Effector CD8-positive, alpha-beta T cell (primary cell): Measurements from ENCODE around the gene CIRBP.

Source experiments
- DNase-seq: peaks from one replicate; lab custom pipeline; 2025; lab: John Stamatoyannopoulos, UW

The CIRBP gene

DNA sequence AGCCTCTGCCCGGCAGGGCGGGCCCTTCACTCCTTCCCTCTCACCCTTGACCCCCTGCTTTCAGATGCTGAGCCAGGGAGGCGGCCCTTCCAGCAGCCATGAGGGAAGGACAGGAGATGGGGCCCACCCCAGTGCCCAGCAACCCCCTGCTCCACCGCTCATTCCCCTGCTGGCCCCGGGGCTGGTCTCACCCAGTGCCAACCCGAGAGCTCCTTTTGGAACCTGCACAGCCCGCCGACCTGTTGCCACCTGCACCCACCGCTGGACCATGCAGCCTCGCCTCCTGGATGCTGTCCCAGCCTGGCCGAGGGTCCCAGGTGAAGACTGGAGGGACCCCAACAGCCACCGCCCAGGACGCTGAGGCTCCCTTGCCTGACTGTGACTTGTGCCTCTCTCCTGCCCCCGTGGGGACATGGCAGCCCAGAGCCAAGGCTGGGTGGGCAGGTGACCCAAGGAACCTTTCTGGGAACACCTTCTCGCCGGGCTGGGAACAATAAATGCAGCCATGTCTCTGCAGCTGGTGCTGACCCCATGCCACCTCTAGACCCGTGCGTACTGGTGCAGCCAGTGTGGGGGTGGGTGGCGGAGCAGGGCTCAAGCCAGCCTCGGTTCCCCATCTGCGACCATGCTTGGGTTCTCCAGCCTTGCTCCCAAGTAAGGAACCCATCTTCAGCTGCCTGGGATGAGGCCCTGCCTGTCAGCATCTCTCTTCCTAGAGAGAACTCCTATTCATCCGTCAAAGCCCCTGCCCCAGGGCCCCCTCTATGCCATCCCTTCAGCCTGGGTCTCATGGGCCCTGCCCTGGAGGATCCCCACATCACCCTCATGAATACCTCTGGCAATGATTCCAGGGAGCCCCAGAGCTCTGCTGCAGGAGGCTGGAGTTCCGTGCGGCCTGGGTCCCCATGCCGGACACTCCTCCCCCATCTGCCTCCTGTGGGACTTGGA lies 9.9 kb downstream of the CIRBP start:
- no peak for DNase-seq

DNA sequence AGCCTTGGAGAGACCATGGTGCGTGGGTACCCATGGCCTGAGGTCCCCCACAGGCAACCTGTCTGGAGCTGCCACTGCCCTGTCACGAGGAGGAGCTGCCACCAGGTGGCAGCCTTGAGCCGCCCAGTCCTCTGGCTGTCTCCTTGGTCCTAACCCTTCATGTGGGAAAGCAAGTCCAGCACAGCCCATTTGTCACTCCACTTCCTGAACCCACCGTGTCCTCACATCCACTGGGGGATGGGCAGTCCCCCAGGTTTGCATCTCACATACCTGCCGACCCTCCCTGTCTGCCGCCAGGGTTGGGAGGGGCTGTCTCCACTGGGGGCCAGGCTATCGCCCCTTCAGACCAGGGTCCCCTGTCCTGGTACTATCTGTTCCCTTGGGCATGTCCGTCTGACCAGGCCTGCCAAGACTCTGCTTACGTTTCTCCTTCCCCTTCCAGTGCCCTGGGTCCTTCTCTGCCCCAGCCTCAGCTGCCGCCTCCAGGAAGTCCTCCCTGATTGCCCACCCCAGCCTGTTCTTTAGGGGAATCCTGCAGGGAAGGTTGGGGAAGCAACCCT lies 10.7 kb downstream of the CIRBP start:
- peak; percentile 59 for DNase-seq

DNA sequence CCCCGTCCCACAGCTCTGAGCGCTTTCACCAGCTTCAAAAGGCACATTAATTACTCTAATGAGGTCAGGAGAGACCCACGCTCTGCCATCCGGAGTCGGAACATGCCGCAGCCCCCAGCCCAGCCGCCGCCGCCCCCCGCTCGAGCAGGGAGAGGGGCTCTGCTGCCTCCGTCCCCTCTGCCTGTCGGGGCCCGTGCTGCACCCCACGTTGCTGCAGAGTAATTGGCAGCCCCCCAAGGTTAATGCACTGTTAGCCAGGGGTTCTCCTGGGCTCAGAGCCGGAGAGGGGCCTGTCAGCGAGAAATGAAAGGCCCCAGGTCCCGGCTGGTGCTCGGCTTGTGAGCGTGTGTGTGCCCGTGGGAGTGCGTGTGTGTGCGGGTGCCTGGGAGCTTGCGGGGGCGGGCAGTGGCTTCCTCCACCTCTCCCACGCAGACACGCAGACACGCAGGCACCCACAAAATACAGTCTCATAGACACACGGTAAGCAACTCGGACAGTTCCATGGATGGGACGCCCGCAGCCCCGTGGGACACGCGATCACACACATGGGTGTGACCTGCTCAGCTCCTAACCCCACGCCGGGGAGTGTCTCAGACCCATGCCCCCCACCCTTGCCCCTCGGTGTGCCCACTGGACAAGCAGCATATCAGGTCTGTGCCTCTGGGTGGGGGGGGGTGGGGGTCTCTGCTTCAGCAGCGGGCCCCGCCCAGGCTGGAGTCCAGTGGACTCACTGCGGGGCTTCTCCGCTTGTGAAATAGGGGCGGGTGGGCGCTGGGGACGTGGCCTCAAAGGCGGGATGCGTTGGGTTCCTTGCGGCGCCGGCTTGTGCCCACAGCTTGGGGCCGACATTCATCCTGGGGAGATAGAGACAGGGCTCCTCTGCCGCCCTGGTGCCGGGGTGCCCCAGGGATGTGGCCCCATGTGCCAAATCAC lies 11.8 kb downstream of the CIRBP start:
- no peak for DNase-seq

DNA sequence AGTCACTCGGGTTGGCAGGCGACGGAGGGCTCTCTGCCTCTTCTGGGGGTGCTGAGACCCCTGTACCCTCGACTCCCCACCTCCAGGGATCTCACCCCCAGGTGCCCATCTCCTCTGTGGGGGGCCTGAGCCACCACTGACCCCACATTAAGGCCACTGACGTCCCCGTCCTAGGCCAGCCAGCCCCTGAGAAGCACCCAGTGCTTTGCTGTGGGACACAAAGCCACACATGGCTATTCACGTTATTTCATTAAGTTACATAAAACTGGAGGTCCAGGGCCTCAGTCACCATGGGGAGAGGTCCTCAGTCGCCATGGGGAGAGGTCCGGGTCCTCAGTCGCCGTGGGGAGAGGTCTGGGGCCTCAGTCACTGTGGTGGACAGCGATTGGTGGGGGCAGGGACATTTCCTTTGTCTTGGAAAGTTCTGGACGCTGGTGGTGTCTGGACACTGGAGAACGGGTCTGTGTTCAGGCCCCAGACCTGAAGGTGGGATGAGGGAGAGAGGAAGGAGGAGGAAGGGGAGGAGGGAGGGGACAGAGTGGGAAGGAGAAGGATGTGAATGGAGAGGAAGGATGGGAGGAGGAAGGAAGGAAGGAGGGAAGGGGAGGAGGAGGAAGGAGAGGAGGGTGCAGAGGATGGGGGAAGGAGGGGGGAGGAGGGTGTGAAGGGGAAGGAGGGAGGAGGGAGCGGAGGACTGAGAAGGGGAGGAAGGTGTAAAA lies 12.6 kb downstream of the CIRBP start:
- no peak for DNase-seq

DNA sequence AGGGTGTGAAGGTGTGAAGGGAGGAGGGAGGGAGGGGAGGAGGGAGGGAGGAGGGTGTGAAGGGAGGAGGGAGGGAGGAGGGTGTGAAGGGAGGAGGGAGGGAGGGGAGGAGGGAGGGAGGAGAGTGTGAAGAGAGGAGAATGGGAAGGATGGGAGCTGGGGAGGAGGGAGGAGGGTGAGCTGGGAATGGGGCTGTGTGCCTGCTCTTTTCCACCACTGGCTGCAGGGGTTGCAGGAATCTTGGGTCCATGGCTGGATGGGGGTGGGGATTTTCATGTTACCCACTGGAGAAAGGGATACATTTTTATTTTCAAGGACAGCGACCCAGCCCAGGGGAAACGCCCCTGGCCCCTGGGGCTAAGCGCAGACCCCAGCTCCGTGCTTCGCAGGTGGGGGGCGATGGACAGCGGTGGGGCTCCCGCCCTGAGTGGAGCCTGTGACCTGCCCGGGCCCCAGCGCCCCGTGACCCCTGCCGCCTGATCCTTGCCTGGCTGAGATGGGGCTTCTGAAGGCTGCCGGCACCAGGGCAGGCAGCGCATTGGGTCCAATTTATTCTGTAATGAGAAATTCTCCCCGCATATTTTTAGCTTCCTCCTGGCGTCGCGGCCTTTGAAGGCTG lies 13.6 kb downstream of the CIRBP start:
- no peak for DNase-seq

DNA sequence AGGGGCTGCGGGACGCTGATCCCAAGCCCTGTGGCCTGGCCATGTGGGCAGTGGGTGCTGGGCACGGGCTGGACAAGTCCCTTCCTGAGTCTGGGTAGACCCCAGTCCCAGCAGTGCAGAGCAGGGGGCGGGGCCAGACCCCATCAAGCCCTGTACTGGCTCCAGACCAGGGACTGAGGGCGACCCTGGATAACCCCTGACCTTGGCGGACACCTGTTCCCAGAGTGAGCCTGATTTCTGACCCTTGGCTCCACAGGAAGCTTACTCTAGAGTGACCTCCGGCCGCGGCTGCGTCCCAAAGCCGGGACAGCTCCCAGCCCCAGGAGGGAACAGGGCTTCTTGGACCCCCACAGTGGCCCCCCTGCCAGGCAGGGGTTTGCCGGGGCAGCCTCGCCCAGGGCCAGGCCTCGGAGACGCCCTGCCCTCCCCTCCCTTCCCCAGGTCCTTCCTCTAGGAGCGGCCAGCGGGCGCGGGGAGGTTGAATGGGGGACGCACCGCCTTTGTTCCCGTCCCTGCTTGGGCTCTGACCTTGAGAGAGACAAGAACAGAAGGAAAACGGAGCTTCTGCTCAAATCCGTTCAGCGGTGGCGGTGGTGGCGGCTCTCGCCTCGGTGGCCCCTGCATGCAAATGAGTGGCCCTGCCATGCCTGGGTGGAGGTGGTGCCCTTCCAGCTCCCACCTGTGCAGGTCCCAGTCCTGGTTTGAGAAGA lies 14.2 kb downstream of the CIRBP start:
- DNase-seq, result no peak

DNA sequence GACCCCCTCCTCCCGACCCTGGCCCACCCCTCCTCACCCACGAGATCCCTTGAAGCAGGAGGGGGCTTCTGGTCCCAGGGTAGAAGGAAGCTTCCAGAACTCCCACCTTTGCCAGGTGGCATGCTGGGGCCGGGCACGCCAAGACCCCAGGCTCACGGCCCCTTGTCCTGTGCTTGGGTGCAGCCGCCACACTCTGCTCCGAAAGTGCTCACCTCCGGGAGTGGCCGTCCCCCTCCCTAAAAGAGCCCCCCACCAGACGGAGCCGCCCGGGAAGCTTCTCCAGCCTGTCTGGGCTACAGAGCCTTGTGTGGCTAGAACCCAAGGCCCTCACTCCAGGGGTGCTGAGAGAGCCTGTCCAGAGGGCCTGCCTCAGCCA lies 14.8 kb downstream of the CIRBP start:
- DNase-seq, result no peak

DNA sequence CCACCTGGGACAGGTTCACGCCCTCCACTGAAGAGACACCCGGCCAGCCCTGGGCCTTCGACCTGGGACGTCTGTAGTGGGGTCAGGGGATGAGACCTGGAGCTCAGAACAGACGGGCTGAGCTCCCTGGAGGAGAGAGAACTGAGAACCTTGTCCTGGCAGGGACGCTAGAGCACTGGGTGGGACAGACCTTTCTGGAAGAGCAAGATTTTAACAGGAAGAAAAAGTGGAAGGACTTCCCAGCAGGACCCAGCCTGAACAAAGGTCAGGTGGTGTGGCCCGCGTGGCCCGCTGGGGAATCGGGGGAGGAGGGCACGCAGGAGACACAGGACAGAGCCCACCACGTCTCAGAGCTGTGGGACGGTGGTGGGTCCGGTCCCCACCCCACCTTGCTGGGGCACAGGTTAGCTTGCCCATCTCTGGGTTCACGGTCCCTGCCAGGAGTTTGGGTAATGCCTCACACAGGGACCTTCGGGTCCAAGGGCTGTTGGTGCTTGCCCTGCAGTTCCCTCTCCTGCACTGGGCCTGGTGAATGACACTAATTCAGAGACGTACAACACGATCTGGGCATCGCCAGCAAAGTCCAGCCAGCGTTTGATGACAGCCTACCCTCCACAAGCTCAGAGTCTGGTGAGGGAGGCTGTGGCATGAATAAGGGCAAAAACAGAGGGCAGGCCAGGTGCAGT lies 15.3 kb downstream of the CIRBP start:
- no peak for DNase-seq

DNA sequence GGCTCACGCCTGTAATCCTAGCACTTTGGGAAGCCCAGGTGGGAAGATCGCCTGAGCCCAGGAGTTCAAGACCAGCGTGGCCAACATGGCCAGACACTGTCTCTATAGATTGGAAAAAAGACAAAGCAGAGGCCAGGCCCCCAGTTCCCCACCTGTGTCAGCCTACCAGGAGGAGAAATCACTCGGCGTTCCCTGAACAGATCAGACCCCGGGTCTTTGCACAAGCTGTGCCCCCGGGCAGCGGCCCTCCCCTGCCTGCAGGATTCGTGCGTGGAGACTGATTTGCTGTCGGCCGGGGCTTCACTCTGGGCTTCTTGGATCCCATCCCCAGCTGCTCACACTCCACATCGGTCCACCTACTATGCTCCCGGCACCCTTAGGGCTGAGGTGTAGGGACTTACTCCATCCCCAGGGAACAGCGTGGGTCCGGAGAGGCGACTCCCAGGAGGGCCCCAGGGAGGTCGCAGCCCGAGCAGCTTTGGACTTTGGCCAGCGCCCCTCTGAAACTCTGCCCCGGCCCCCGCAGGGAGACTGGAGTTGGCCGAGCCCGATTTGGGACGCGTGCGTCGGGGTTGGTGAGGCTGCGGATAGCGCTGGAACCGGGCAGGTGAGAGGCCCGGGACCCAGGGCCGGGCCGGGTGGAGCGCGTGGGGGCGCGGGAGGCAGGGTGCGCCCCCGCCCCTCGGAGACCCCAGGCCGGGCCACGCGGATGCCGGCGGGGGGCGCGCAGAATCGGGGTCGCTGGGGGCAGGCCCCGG lies 16.0 kb downstream of the CIRBP start:
- no peak for DNase-seq

DNA sequence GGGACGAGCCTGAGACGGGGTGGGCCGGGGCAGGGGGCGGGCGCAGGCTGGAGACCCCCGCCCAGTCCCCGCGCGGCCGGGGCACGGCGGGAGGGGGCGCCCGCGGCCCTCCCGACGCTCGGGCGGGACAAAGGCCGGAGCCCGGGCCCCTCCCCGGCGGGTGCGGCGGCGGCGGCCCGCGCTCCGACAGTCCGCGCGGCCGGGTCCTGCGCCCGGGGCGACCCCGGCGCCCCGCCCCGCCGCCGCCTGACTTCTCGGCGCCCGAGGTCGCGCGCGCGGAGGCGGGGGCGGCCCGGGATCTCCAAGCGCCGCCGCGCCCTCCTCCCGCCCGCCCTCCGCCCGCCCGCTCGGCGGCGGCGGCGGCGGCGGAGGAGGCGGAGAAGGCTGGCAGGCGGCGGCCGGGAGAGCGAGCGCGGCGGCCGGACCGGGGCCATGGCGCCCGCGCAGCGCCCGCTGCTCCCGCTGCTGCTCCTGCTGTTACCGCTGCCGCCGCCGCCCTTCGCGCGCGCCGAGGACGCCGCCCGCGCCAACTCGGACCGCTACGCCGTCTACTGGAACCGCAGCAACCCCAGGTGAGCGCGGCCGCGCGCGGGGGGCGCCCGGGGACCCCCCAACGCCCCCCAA lies 16.7 kb downstream of the CIRBP start, which contains the start of gene EFNA2:
Gene EFNA2, plus strand, starts transcription at position 137 of the 624 bp plus-strand sequence. Its CDS starts 296 bp downstream, at position 433.
- no peak for DNase-seq

DNA sequence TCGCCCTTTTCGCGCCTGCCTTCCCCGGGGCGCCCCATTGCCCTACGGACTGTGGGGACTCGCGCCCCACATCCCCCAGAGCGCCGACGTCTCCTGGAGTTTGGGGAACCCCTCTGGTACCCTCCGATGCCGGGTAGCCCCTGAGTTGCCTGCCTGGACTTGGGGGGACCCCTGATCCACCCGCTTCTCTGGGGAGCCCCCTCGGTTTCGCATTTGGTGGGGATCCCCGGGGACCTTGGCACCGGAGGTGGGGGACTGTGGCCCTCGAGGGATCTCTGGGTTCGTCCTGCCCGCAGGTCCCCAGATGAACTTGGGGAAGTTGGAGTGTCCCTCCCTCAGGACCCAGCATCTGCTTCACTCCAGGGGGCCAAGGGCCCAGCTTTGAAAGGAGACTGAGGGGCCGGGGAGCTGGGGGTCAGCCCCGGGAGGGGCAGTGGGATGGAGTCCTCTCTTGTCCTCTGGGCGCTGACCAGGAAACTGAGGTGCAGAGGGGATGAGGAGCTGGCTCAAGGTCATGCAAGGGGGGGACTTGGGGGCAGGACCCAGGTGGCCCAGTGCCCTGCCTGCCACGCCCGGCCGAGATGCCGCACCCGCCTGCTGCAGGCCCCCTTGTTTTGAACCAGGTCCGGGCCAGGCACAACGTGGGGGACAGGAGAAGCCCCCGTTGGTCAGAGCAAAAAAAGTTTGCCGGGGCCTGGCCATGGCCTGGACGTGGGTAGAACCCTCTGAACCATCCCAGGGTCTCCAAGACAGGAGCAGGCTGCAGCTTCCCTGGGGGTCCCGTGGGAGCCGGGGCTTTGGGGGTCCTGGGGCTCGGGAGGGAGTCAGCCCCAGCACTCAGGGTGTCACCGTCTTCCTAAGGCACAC lies 17.6 kb downstream of the CIRBP start:
- no peak for DNase-seq

DNA sequence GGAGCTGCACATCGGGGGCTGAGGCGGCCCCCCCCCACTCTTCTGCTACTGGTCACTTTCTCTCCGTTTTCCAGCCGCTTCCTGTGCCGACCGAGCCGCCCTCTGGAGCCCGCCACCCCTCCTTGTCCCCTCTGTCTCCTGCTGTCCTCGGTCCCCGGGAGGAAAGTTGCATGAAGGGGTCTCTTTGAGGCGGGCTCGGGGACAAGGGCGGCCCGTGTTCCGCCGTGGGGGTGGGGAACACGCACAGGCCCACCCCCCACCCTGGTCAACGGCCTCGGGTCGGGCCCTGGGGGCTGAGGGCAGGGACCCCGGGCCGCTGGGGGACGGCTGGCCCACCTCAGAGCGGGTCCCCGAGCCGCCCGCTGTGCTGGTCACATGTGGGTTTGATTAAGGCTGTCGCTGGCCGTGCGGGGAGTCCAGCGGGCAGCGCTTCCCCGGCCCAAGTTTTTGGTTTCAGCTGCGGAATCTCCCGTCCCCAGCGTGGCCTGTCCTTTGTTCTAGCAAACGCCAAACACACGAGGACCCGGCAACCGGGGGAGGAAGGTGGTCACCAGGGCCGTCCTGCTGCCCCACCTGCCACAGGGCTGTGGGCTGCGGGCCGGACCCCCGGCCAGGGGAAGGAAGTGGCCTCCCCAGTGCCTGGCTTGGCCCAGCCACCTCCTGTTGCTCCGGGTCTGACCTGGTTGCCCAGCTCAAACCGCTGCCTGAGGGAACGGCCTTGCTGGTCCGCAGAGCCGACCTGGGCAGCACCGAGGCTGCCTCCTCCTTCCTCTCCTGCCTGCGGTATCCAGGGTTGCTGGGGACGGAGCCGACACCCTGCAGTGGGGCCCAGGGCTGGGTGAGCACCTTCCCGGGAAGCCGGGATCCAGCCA lies 18.5 kb downstream of the CIRBP start:
- DNase-seq, result no peak

DNA sequence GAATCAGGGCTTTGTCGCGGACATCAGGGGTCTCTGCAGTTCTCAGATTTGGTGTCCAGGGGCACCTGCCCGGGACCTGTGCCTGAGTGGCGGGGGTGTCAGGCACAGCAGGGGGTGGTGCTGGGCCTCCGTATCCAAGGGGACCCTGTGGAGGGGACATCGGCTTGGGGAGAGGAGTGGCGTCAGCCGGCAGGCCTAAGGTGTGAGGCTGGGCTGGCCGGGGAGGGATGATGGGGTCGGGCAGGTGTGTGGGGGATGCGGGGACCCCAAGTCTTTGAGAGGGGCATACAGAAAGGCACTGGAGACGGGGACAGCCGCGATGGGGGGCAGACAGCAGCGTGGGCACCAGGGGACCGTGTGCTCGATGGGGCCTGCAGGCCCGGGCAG lies 19.1 kb downstream of the CIRBP start:
- no peak for DNase-seq

DNA sequence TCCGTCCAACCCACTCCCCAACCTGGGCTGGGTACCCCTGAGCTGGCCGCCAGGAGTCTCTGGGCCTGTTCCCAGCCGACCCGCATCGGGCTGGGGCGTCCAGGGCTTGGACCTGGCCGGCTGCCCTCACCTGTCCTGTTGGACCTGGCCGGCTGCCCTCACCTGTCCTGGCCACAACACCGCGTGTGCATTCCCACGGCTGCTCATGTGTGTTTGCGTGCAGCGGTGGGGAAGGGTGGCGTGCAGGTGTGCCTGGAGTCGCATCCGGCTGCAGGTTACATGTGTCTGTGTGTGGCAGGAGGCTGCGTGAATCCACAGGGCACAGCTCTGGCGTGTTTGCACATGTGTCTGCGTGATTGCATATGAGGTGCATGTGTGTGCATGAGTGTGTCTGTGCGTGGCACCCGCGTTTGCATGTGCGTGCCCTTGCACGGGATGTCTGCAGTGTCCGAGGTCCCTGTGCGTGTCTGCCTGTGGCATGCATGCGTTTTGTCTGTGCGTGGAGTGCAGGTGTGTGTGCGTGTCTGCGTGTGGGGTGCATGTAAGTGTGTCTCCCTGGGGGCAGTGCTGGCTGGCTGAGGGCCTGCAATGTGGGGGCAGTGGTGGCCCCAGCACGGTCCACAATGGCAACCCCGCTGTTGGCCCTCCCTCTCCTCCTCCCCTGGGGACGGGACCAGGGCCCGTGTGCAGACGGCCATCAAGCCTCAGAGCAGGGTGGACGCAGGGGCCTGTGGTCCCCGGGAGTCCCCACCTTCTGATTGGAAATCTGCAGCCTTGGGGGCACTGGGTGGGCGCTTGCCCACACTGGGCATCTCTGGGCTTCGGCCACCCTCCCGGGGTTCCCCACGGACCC lies 19.9 kb downstream of the CIRBP start:
- DNase-seq, result no peak

DNA sequence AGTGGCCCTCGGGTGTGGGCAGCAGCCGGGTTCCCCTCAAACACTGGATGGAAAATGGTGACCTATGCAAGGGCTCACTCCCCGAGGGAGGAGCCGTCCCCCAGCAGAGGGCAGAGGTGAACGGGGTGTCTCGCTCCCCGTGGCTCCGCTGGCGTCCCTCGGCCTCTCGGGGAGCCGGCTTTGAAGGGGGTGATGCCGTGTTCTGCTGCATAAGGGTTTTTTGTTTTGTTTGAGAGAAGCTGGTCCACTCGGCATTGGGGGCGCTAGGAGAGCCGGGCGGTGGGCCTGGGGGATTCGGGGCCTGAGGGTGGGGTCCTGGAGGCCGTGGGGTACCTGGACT lies 20.5 kb downstream of the CIRBP start:
- DNase-seq, result no peak

DNA sequence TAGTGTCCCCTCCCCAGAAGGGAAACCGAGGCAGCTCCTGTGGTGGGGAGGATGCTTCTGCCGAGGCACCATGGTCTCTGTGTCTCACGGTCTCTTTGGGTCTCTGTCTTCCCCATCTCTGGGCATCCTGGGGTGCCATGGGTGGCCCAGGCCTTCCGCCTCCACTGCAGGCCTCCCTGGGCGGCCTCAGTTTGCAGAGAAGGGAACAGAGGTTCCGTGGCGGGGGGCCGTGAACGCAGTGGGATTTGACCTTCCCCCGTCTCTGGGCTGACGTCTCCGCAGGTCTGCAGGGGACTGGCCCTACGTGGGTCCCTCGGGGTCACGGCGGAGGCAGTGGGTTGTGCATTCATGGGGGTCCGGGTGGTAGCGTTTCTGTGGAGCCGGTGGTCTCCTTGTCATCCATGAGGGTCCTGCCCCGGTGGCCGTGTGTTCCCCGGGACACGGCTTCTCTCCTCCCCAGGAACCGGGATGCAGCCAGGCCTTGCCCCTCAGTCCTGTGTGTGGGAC lies 21.1 kb downstream of the CIRBP start:
- no peak for DNase-seq
